Immature natural killer cell (primary cell): ENCODE results near the gene DGUOK. TPM values are rescaled to one million over a fixed set of nuclear protein-coding genes. Genes with fewer than 3 reads are reported as not detected.

ENCODE experiments used
- DNase-seq, 3 donors: peaks; one replicate each; pipeline ENCODE4 v3.0.0; 2022; ENCODE audit warnings: mixed read lengths in 1 of 3
- H3K27ac Mint-ChIP-seq, 6 donors: one replicate each; pipeline ENCODE4 v1.8.0; 2020; ENCODE audit warnings: mixed read lengths in 6 of 6, mild to moderate bottlenecking in 5 of 6, inconsistent platforms in 4 of 6, moderate library complexity in 3 of 6
- H3K27me3 Mint-ChIP-seq, 3 donors: one replicate each; pipeline ENCODE4 v1.8.0; 2020 to 2021; ENCODE audit warnings: low read depth in 3 of 3, mild to moderate bottlenecking in 3 of 3, mixed read lengths in 3 of 3, moderate library complexity in 3 of 3, inconsistent platforms in 1 of 3
- H3K36me3 Mint-ChIP-seq, 3 donors: one replicate each; pipeline ENCODE4 v1.8.0; 2020; ENCODE audit warnings: mixed read lengths in 3 of 3, inconsistent platforms in 2 of 3, mild to moderate bottlenecking in 2 of 3
- H3K4me1 Mint-ChIP-seq, 2 donors: one replicate each; pipeline ENCODE4 v1.8.0; 2020; ENCODE audit warnings: inconsistent platforms in 2 of 2, mild to moderate bottlenecking in 2 of 2, mixed read lengths in 2 of 2, moderate library complexity in 1 of 2
- H3K4me3 Mint-ChIP-seq, 5 donors: one replicate each; pipeline ENCODE4 v1.8.0; 2020; ENCODE audit warnings: mild to moderate bottlenecking in 5 of 5, mixed read lengths in 5 of 5, inconsistent platforms in 3 of 5, moderate library complexity in 3 of 5
- H3K9me3 Mint-ChIP-seq, 6 donors: one replicate each; pipeline ENCODE4 v1.8.0; 2020; ENCODE audit warnings: mild to moderate bottlenecking in 6 of 6, mixed read lengths in 6 of 6, inconsistent platforms in 4 of 6, moderate library complexity in 3 of 6
- polyA plus RNA-seq, 3 donors: library from polyadenylated mRNA; unstranded; fragments of 300-500 nt; fragmentation: Illumina TruSeq; gene quantifications; one replicate each; pipeline ENCODE4 v1.2.3, GENCODE V29; 2021

DGUOK gene
- polyA plus RNA-seq, 3 donors from 2014 or later: 207 to 245 (median 223) TPM

GRCh38 chr2:73956218-73956865, 29.7 kb downstream of the DGUOK start:
- DNase-seq: no peak
- Mint-ChIP-seq H3K4me1 (peaks cover 3 to 7% of the 10 kb centered on the region in 2 donors), H3K27me3 (peaks cover 0 to 3% (median 2%) of the 10 kb centered on the region in 3 donors), H3K4me3 (no peak overlapping the region), H3K27ac (peak overlapping the region in 2 of 6 donors; percentile 26 to 73), H3K36me3 (peaks cover 49 to 69% (median 58%) of the 10 kb centered on the region in 3 donors), H3K9me3 (no peaks in the 10 kb centered on the region)

GRCh38 chr2:73961274-73961673, 34.6 kb downstream of the DGUOK start:
- Mint-ChIP-seq H3K27ac (no peak overlapping the region), H3K4me1 (peaks cover 0 to 2% of the 10 kb centered on the region in 2 donors)
- no peak for DNase-seq

GRCh38 chr2:73961823-73962615, 35.3 kb downstream of the DGUOK start:
- H3K27ac Mint-ChIP-seq: no peak overlapping the region
- no peaks in the 10 kb centered on the region for H3K9me3 Mint-ChIP-seq
- peaks cover 0 to under 1% of the 10 kb centered on the region in 2 donors for H3K4me1 Mint-ChIP-seq
- no peaks in the 10 kb centered on the region for H3K27me3 Mint-ChIP-seq
- no peak for DNase-seq
- H3K36me3 Mint-ChIP-seq: peaks cover 22 to 41% (median 32%) of the 10 kb centered on the region in 3 donors
- H3K4me3 Mint-ChIP-seq: no peak overlapping the region

More at GRCh38 chr2:73961274-73961673, 34.6 kb downstream of the DGUOK start:
- H3K36me3 Mint-ChIP-seq: peaks cover 26 to 48% (median 39%) of the 10 kb centered on the region in 3 donors
- H3K9me3 Mint-ChIP-seq: no peaks in the 10 kb centered on the region
- H3K27me3 Mint-ChIP-seq: no peaks in the 10 kb centered on the region
- H3K4me3 Mint-ChIP-seq: no peak overlapping the region

- Mint-ChIP-seq H3K27ac (peak overlapping the region in 1 of 6 donors; percentile 59), H3K4me3 (no peak overlapping the region), H3K9me3 (no peaks in the 10 kb centered on the region), H3K36me3 (peaks cover 20 to 37% (median 29%) of the 10 kb centered on the region in 3 donors), H3K27me3 (no peaks in the 10 kb centered on the region), H3K4me1 (no peaks in the 10 kb centered on the region)
- no peak for DNase-seq
These were observed 36.1 kb downstream of the DGUOK start for GRCh38 chr2:73962798-73963197.

- DNase-seq: no peak
- H3K4me1 Mint-ChIP-seq: no peaks in the 10 kb centered on the region
- H3K4me3 Mint-ChIP-seq: peak overlapping the region in 1 of 5 donors; percentile 3
These were observed 36.9 kb downstream of the DGUOK start for GRCh38 chr2:73963385-73964120.

GRCh38 chr2:73964223-73964622, 37.5 kb downstream of the DGUOK start:
- no peaks in the 10 kb centered on the region for H3K9me3 Mint-ChIP-seq
- DNase-seq: no peak
- peak overlapping the region in 1 of 6 donors; percentile 50 for H3K27ac Mint-ChIP-seq
- H3K4me3 Mint-ChIP-seq: peak overlapping the region in 1 of 5 donors; percentile 10
- peaks cover 0 to 2% (median 0%) of the 10 kb centered on the region in 3 donors for H3K27me3 Mint-ChIP-seq
- H3K4me1 Mint-ChIP-seq: peaks cover 3 to 4% of the 10 kb centered on the region in 2 donors
- H3K36me3 Mint-ChIP-seq: peaks cover 9 to 24% (median 15%) of the 10 kb centered on the region in 3 donors

More at GRCh38 chr2:73963385-73964120, 36.9 kb downstream of the DGUOK start:
- H3K9me3 Mint-ChIP-seq: no peaks in the 10 kb centered on the region
- H3K36me3 Mint-ChIP-seq: peaks cover 16 to 31% (median 22%) of the 10 kb centered on the region in 3 donors
- peaks cover 0 to 2% (median 0%) of the 10 kb centered on the region in 3 donors for H3K27me3 Mint-ChIP-seq
- peak overlapping the region in 2 of 6 donors; percentile 31 to 50 for H3K27ac Mint-ChIP-seq

- no peaks in the 10 kb centered on the region for H3K9me3 Mint-ChIP-seq
- DNase-seq: no peak
- no peak overlapping the region for H3K27ac Mint-ChIP-seq
- H3K4me3 Mint-ChIP-seq: no peak overlapping the region
- peaks cover 0 to 2% (median 0%) of the 10 kb centered on the region in 3 donors for H3K27me3 Mint-ChIP-seq
- H3K36me3 Mint-ChIP-seq: peaks cover 3 to 17% (median 9%) of the 10 kb centered on the region in 3 donors
- peaks cover 10 to 11% of the 10 kb centered on the region in 2 donors for H3K4me1 Mint-ChIP-seq
These were observed 38.4 kb downstream of the DGUOK start for GRCh38 chr2:73965053-73965452.

- H3K9me3 Mint-ChIP-seq: no peaks in the 10 kb centered on the region
- no peaks in the 10 kb centered on the region for H3K36me3 Mint-ChIP-seq
- H3K4me3 Mint-ChIP-seq: no peak overlapping the region
- H3K27me3 Mint-ChIP-seq: peaks cover 5 to 10% (median 7%) of the 10 kb centered on the region in 3 donors
- H3K27ac Mint-ChIP-seq: peak overlapping the region in 3 of 6 donors; percentile 40 to 55 (median 42)
- no peak for DNase-seq
- peaks cover 42 to 44% of the 10 kb centered on the region in 2 donors for H3K4me1 Mint-ChIP-seq
These were observed 41.8 kb downstream of the DGUOK start for GRCh38 chr2:73968357-73968937.

- H3K27ac Mint-ChIP-seq: peak overlapping the region in 4 of 6 donors; percentile 32 to 95 (median 76)
- no peak for DNase-seq
- H3K4me3 Mint-ChIP-seq: peak overlapping the region in 3 of 5 donors; percentile 10 to 42 (median 39)
- H3K27me3 Mint-ChIP-seq: peaks cover 5 to 10% (median 7%) of the 10 kb centered on the region in 3 donors
- no peaks in the 10 kb centered on the region for H3K9me3 Mint-ChIP-seq
- peaks cover 42 to 44% of the 10 kb centered on the region in 2 donors for H3K4me1 Mint-ChIP-seq
- H3K36me3 Mint-ChIP-seq: no peaks in the 10 kb centered on the region
These were observed 42.7 kb downstream of the DGUOK start for GRCh38 chr2:73969356-73969755.

GRCh38 chr2:73970141-73970803, 43.6 kb downstream of the DGUOK start:
- H3K4me1 Mint-ChIP-seq: peaks cover 42 to 44% of the 10 kb centered on the region in 2 donors

GRCh38 chr2:73970850-73971471, 44.3 kb downstream of the DGUOK start:
- H3K9me3 Mint-ChIP-seq: no peaks in the 10 kb centered on the region
- peaks cover 42 to 44% of the 10 kb centered on the region in 2 donors for H3K4me1 Mint-ChIP-seq
- peak overlapping the region; percentile 80 to 95 (median 92) for H3K27ac Mint-ChIP-seq
- H3K4me3 Mint-ChIP-seq: peak overlapping the region; percentile 66 to 85 (median 78)
- peaks cover 7 to 10% (median 7%) of the 10 kb centered on the region in 3 donors for H3K27me3 Mint-ChIP-seq
- DNase-seq: peak; percentile 77 to 80 (median 77)
- H3K36me3 Mint-ChIP-seq: no peaks in the 10 kb centered on the region

More at GRCh38 chr2:73970141-73970803, 43.6 kb downstream of the DGUOK start:
- no peaks in the 10 kb centered on the region for H3K9me3 Mint-ChIP-seq
- H3K4me3 Mint-ChIP-seq: peak overlapping the region; percentile 66 to 85 (median 78)
- DNase-seq: peak in 1 of 3 donors; percentile 17
- H3K27ac Mint-ChIP-seq: peak overlapping the region; percentile 80 to 95 (median 92)
- H3K27me3 Mint-ChIP-seq: peaks cover 5 to 10% (median 7%) of the 10 kb centered on the region in 3 donors
- H3K36me3 Mint-ChIP-seq: no peaks in the 10 kb centered on the region

- no peak for DNase-seq
- peak overlapping the region; percentile 80 to 95 (median 92) for H3K27ac Mint-ChIP-seq
- peaks cover 42 to 44% of the 10 kb centered on the region in 2 donors for H3K4me1 Mint-ChIP-seq
- H3K27me3 Mint-ChIP-seq: peaks cover 7 to 10% (median 7%) of the 10 kb centered on the region in 3 donors
- H3K4me3 Mint-ChIP-seq: peak overlapping the region; percentile 66 to 85 (median 78)
- no peaks in the 10 kb centered on the region for H3K36me3 Mint-ChIP-seq
- no peaks in the 10 kb centered on the region for H3K9me3 Mint-ChIP-seq
These were observed 45.0 kb downstream of the DGUOK start for GRCh38 chr2:73971722-73972121.
